GM18867 (cell line): Measurements from ENCODE around the gene AIP.

Experiments used
- ATAC-seq: cut with Tn5 transposase; IDR thresholded peaks from one replicate; pipeline ENCODE4 v1.9.1; 2021; ENCODE audit warnings: mild to moderate bottlenecking, moderate library complexity; ENCODE audit not compliant: unreplicated experiment

The AIP gene

GRCh38 chr11:67482827-67483798, at the start of gene AIP:
TSS of gene AIP (plus strand) at chr11:67483026. CDS start at chr11:67483159, 133 bp downstream.
- peak; percentile 72 for ATAC-seq

GRCh38 chr11:67433536-67434394, 49.1 kb upstream of the AIP start:
- ATAC-seq = no peak

- ATAC-seq = no peak
Measured at GRCh38 chr11:67434395-67434881, 48.4 kb upstream of the AIP start.

- no peak for ATAC-seq
Measured at GRCh38 chr11:67435031-67435726, 47.6 kb upstream of the AIP start.

GRCh38 chr11:67435727-67436458, 46.9 kb upstream of the AIP start:
- ATAC-seq = no peak

- no peak for ATAC-seq
Measured at GRCh38 chr11:67436459-67437081, 46.3 kb upstream of the AIP start.

- no peak for ATAC-seq
Measured at GRCh38 chr11:67437082-67437808, 45.6 kb upstream of the AIP start, which contains the start of gene PTPRCAP. TSS of gene PTPRCAP (minus strand) at chr11:67437682. CDS start at chr11:67437619, 63 bp downstream.

- ATAC-seq = no peak
Measured at GRCh38 chr11:67437809-67438157, 45.0 kb upstream of the AIP start.

- ATAC-seq = no peak
Measured at GRCh38 chr11:67438158-67438902, 44.5 kb upstream of the AIP start.

GRCh38 chr11:67439321-67440228, 43.3 kb upstream of the AIP start:
- ATAC-seq = no peak

- no peak for ATAC-seq
Measured at GRCh38 chr11:67440229-67441097, 42.4 kb upstream of the AIP start.

GRCh38 chr11:67441098-67441563, 41.7 kb upstream of the AIP start:
- ATAC-seq = no peak

GRCh38 chr11:67441731-67442351, 41.0 kb upstream of the AIP start:
- no peak for ATAC-seq

- ATAC-seq = peak; percentile 3
Measured at GRCh38 chr11:67442504-67443404, 40.1 kb upstream of the AIP start.

GRCh38 chr11:67445515-67445914, 37.3 kb upstream of the AIP start:
- ATAC-seq = no peak
